ENCODE measurements around the gene FOXA1.

DNA sequence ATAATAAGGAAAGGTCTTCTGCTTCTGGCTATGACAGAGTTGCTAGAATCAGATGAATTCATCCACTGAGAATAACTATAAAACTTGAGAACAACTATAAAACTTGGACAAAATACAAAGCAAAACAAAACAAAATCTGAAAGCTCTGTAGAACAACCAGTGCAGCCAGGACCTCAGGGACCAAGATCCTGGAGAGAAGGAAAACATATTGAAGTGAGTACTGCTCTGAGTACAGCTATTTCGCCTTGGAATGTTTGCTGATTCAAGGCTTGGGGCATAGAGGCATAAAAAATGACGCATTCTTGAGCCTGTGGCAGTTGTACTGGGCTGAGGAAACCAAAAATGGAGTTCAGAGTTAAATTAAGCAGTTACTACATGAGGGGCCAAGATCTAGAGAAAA lies 21.7 kb downstream of the FOXA1 start:
- TF ChIP-seq, protein P1, sequence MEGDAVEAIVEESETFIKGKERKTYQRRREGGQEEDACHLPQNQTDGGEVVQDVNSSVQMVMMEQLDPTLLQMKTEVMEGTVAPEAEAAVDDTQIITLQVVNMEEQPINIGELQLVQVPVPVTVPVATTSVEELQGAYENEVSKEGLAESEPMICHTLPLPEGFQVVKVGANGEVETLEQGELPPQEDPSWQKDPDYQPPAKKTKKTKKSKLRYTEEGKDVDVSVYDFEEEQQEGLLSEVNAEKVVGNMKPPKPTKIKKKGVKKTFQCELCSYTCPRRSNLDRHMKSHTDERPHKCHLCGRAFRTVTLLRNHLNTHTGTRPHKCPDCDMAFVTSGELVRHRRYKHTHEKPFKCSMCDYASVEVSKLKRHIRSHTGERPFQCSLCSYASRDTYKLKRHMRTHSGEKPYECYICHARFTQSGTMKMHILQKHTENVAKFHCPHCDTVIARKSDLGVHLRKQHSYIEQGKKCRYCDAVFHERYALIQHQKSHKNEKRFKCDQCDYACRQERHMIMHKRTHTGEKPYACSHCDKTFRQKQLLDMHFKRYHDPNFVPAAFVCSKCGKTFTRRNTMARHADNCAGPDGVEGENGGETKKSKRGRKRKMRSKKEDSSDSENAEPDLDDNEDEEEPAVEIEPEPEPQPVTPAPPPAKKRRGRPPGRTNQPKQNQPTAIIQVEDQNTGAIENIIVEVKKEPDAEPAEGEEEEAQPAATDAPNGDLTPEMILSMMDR (IDR thresholded peaks at IDR 0.05): no peak
- TF ChIP-seq EP300 (IDR thresholded peaks at IDR 0.05): no peak
